ENCODE measurements around the gene SEL1L2. TPM values are rescaled to one million over a fixed set of nuclear protein-coding genes. Genes with fewer than 3 reads are reported as not detected.

The SEL1L2 gene
- total RNA-seq, 2 donors from 2014 or later: not detected

- TF ChIP-seq CTCF (IDR thresholded peaks at IDR 0.05) (no peak), POLR2A (IDR thresholded peaks at IDR 0.05) (no peak)
- H3K36me3 ChIP-seq (replicated peaks in 1 of 2; ENCODE audit: insufficient read depth in 1 of 2, low read depth in 2 of 2): peaks cover 0 to 22% of the 10 kb centered on the region in 2 donors
- intact Hi-C loops (cut with DNase I): no loop called here
- no peak overlapping the region for H3K4me3 ChIP-seq
- ATAC-seq: no peak
- H3K27ac ChIP-seq: no peak overlapping the region
- peaks cover 9% of the 10 kb centered on the region for H3K4me1 ChIP-seq
- WGBS, 2 donors: 67 to 71% methylated on average over 3 of the region's 3 CpGs
- no peaks in the 10 kb centered on the region for H3K27me3 ChIP-seq
- no peaks in the 10 kb centered on the region for H3K9me3 ChIP-seq
- no peak for DNase-seq
These were observed 173.7 kb downstream of the SEL1L2 start for GRCh38 chr20:13816757-13817156.

GRCh38 chr20:13814672-13815071 lies 175.7 kb downstream of the SEL1L2 start:
- no peaks in the 10 kb centered on the region for H3K9me3 ChIP-seq
- H3K36me3 ChIP-seq (replicated peaks in 1 of 2; ENCODE audit: insufficient read depth in 1 of 2, low read depth in 2 of 2): peaks cover 0 to 30% of the 10 kb centered on the region in 2 donors
- ATAC-seq (no peak), DNase-seq (no peak)
- H3K27me3 ChIP-seq: no peaks in the 10 kb centered on the region
- H3K4me1 ChIP-seq: peaks cover under 1% of the 10 kb centered on the region
- TF ChIP-seq POLR2A (IDR thresholded peaks at IDR 0.05) (no peak), CTCF (IDR thresholded peaks at IDR 0.05) (no peak)
- intact Hi-C loops (cut with DNase I): no loop called here
- H3K4me3 ChIP-seq: no peak overlapping the region
- no peak overlapping the region for H3K27ac ChIP-seq
- WGBS, 2 donors: 70 to 87% methylated on average over 4 of the region's 4 CpGs

GRCh38 chr20:13813910-13814309 lies 176.5 kb downstream of the SEL1L2 start:
- 62 to 66% methylated on average over 3 of the region's 3 CpGs for WGBS, 2 donors
- intact Hi-C loops (cut with DNase I): no loop called here
- peaks cover 0 to 37% of the 10 kb centered on the region in 2 donors for H3K36me3 ChIP-seq (replicated peaks in 1 of 2; ENCODE audit: insufficient read depth in 1 of 2, low read depth in 2 of 2)

GRCh38 chr20:13810446-13810845 lies 180.0 kb downstream of the SEL1L2 start:
- TF ChIP-seq POLR2A (IDR thresholded peaks at IDR 0.05): no peak
- no peak for TF ChIP-seq CTCF (IDR thresholded peaks at IDR 0.05)
- ATAC-seq (no peak), DNase-seq (no peak)
- Histone ChIP-seq H3K27me3 (no peaks in the 10 kb centered on the region), H3K9me3 (no peaks in the 10 kb centered on the region), H3K4me3 (no peak overlapping the region), H3K27ac (no peak overlapping the region), H3K36me3 (replicated peaks in 1 of 2; ENCODE audit: insufficient read depth in 1 of 2, low read depth in 2 of 2) (peaks cover 0 to 26% of the 10 kb centered on the region in 2 donors), H3K4me1 (no peaks in the 10 kb centered on the region)
- intact Hi-C loops (cut with DNase I): no loop called here

More at GRCh38 chr20:13813910-13814309, 176.5 kb downstream of the SEL1L2 start:
- no peaks in the 10 kb centered on the region for H3K9me3 ChIP-seq
- H3K4me3 ChIP-seq: no peak overlapping the region
- ATAC-seq (no peak), DNase-seq (no peak)
- TF ChIP-seq POLR2A (IDR thresholded peaks at IDR 0.05) (no peak), CTCF (IDR thresholded peaks at IDR 0.05) (no peak)
- no peak overlapping the region for H3K27ac ChIP-seq
- no peaks in the 10 kb centered on the region for H3K27me3 ChIP-seq
- H3K4me1 ChIP-seq: no peaks in the 10 kb centered on the region

GRCh38 chr20:13809855-13810254 lies 180.6 kb downstream of the SEL1L2 start:
- intact Hi-C loops (cut with DNase I): no loop called here
- 89 to 91% methylated on average over 3 of the region's 3 CpGs for WGBS, 2 donors
- no peak for TF ChIP-seq POLR2A (IDR thresholded peaks at IDR 0.05)
- no peak for TF ChIP-seq CTCF (IDR thresholded peaks at IDR 0.05)
- Histone ChIP-seq H3K4me3 (no peak overlapping the region), H3K27ac (no peak overlapping the region), H3K36me3 (replicated peaks in 1 of 2; ENCODE audit: insufficient read depth in 1 of 2, low read depth in 2 of 2) (peaks cover 0 to 24% of the 10 kb centered on the region in 2 donors), H3K9me3 (no peaks in the 10 kb centered on the region), H3K27me3 (no peaks in the 10 kb centered on the region), H3K4me1 (no peaks in the 10 kb centered on the region)
- DNase-seq (no peak), ATAC-seq (no peak)
